ENCODE measurements around the gene HLA-DOA.

Gene HLA-DOA

GRCh38 chr6:33008944-33009861 lies at the start of gene HLA-DOA:
TSS of gene HLA-DOA (minus strand) at chr6:33009591.
- no peak for DNase-seq (ENCODE audit: low read depth in 4 of 4, low spot score in 1 of 4)

GRCh38 chr6:33057222-33058150 lies 48.1 kb upstream of the HLA-DOA start:
- DNase-seq (ENCODE audit: low read depth in 4 of 4, low spot score in 1 of 4): no peak

DNA sequence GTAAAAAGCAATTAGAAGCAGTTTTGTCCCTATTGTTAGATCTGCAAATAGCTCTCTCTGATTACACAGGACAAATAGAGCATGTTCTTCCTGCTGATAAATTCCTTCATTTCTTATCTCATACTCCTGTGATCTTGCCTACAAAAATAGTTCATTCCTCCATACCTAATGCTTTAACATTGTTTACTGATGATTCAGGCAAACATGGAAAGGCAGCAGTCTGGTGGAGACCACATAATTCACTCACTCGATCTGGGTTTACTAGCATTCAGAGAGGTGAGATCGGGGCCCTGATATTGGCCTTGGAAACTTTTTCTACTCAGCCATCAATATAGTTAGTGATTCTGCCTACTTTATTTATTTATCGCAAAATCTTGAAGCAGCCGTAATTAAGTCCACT lies 43.8 kb upstream of the HLA-DOA start:
- DNase-seq (ENCODE audit: low read depth in 4 of 4, low spot score in 1 of 4): no peak

GRCh38 chr6:33052627-33053026 lies 43.2 kb upstream of the HLA-DOA start:
- DNase-seq (ENCODE audit: low read depth in 4 of 4, low spot score in 1 of 4): no peak

DNA sequence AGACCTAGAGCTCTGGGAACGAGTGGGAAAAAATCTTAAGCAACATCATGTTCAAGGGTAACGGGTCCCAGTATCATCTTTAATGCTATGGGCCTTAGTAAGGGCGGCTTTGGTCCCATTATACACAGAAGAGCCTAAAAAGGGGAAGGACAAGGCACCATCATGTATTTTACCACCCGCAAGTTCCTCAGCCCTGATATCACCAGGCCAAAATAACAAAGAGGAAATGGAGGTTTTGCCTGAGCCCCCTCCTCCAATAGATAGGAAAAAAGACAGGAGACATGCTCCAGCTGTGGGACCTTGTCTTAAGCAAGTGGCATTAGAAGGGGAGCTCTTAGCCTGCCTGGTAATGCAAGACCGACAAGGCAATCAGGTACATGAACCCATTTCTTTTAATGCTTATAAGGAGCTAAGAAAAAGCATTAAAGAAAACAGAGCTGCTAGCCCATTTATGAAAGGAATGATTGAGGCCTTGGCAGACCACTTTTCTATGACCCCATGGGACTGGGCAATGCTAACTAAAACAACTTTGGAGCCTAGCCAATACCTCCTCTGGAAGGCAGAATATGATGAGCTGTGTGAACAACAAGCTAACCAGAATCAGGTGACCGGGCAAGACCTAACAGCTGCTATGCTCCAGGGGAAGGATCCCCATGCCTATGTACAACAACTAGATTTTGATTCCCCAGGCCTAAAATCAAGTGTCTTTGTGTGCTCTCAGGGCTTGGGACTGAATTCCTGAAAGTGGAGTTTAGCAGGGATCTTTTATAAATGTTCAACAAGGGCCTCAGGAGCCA lies 40.8 kb upstream of the HLA-DOA start:
- no peak for DNase-seq (ENCODE audit: low read depth in 4 of 4, low spot score in 1 of 4)

DNA sequence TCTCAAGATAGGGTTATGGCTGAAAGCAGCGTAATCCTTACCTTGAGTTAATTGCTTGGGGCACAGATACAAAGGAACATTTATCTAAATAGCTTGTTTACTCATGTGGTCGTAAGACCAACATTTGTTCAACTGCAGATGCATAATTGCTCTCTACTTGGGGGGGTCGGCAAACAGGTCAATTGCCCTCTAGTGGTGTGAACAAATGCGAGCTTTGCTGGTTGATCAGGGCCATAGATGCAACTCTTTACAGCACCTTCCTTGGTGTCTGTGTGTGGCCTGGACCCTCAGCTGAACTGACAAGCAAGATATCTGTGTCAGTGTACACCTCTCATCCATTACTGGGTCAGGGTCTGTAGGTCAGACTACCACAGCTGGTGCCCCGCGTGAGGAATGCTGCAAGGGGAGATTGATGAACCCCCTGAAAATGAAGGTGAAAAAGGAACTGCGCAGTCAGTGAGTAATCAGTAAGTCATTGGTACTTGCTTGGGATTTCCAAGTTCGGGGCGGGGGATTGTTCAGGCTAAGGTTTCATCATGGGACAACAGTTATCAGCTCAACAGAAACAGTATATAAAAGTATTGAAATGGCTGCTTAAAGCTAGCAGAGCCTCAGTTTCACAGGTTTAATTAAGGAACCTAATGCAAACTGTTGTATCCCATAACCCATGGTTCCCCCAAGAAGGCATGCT lies 40.1 kb upstream of the HLA-DOA start:
- no peak for DNase-seq (ENCODE audit: low read depth in 4 of 4, low spot score in 1 of 4)

GRCh38 chr6:33040157-33040556 lies 30.8 kb upstream of the HLA-DOA start:
- DNase-seq (ENCODE audit: low read depth in 4 of 4, low spot score in 1 of 4): no peak

- no peak for DNase-seq (ENCODE audit: low read depth in 4 of 4, low spot score in 1 of 4)
These were observed 27.1 kb upstream of the HLA-DOA start for GRCh38 chr6:33036535-33036934.

DNA sequence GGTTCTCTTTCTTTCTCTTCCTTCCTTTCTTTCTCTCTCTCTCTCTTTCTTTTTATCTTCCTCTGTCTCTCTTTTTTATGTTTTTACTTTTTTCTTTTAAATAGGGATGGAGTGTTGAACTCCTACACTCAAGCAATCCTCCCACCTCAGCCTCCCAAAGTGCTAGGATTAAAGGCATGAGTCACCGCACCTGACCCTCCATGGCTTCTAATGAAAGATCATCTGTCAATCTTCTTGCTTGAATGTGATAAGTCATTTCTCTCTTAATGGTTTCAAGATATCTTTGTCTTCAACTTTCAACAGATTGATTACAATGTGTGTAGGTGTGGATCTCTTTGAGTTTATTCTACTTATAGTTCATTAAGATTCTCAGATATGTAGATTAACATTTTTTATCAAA lies 25.2 kb upstream of the HLA-DOA start:
- no peak for DNase-seq (ENCODE audit: low read depth in 4 of 4, low spot score in 1 of 4)

DNA sequence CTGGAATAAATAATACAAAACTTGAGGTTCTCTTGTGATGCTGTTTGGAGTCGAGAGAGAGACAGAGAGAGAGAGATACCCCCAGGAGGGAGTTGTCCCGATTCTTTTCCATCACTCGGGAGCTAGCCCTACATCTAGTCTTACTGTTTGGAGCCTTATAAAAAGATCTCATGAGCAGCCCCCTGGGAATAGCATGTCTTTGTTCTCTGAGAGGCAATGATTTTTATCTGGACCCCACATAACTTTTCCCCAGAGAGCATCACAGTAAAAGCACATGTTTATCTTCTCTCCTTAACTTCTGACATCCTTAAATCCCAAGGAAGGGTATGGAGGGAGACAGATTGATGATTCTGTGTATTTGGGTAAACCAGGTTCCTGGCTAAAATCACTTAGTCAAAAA lies 20.9 kb upstream of the HLA-DOA start:
- DNase-seq (ENCODE audit: low read depth in 4 of 4, low spot score in 1 of 4): no peak

DNA sequence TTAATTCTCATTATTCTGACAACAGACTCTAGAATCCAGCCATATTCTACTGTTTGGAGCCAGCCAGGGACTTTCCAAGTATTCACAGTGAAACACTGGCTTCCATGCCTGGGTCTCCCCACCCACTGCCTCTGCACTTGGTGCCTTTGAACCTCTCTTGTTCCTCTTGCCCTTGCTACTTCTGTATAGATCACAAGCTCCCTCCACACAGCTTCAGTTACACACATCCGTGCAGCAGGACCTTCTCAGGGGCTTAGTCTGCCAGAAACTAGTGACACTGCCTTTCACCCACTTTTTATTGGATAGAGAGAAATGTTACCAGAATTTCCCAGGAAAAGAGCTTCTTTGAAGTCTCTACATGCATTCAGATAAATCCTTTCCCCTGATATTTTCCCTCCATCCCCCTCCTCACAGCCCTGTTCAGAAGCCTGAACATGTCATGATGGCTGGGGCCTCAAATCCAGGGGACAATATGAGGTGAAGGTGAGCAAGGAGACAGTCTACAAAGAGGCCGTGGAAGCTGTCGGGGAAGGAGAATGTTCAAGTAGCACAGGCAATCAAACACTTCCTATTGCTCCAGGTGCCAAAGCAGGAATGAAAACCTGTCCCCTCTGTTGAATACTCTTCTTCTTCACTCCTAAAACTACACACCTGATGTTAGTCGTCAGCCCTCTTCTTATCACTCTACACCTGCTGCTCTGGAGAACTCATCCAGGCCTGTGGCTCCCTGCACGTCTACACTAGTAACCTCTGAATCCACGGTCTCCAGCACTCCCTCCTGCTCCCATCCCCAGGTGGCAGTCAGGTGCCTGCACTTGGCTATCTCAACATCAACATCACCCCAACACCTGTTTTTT lies 20.2 kb upstream of the HLA-DOA start:
- no peak for DNase-seq (ENCODE audit: low read depth in 4 of 4, low spot score in 1 of 4)

- DNase-seq (ENCODE audit: low read depth in 4 of 4, low spot score in 1 of 4): no peak
These were observed 18.9 kb upstream of the HLA-DOA start for GRCh38 chr6:33028220-33028849.

DNA sequence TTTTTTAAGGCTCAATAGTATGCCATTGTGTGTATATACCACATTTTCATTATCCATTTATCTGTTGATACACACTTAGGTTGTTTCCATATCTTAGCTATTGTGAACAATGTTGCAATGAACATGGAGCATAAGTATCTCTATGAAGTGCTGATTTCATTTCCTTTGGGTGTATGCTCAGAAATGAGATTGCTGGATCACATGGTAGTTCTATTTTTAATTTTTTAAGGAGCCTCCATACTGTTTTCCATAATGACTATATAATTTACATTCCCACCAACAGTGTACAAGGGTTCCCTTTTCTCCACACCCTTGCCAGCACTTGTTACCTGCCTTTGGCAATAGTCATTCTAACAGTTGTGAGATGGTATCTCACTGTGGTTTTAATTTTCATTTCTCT lies 15.1 kb upstream of the HLA-DOA start:
- DNase-seq (ENCODE audit: low read depth in 4 of 4, low spot score in 1 of 4): no peak

DNA sequence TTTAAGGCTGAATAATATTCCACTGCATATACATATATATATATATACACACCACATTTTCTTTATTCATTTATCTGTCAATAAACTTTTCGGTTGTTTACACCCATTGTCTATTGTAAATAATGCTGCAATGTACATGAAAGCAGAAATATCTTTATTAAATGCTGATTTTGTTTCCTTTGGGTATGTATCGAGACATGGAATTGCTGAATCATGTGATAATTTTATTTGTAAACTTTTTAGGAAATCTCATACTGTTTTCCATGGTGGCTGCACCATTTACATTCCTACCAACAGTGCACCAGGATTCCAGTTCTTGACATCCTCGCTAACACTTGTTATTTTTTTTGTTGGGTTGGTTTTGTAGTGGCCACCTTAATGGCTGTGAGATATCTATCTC lies 14.1 kb upstream of the HLA-DOA start:
- no peak for DNase-seq (ENCODE audit: low read depth in 4 of 4, low spot score in 1 of 4)

- no peak for DNase-seq (ENCODE audit: low read depth in 4 of 4, low spot score in 1 of 4)
These were observed 12.5 kb upstream of the HLA-DOA start for GRCh38 chr6:33021917-33022316.

DNA sequence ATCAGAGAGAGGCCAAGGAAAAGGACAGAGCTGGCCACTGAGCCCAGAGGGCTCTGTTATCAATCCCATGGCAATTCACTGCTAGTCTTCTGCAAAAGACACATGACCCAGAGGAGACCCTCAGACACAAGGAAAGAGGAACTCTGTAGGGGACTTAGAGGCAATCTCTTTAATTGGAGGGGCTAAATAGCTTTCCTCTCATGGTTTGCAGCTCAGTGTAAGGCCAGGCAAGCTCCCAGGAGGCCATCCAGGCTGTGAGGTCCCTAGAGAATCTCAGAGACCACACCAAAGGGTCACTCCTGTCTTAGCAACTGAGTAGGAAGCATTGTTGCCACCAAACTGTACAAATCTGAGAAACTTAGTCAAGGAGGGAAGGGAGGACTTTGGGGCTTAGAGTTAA lies 10.0 kb upstream of the HLA-DOA start:
- DNase-seq (ENCODE audit: low read depth in 4 of 4, low spot score in 1 of 4): no peak

GRCh38 chr6:33018904-33019303 lies 9.5 kb upstream of the HLA-DOA start:
- DNase-seq (ENCODE audit: low read depth in 4 of 4, low spot score in 1 of 4): no peak

DNA sequence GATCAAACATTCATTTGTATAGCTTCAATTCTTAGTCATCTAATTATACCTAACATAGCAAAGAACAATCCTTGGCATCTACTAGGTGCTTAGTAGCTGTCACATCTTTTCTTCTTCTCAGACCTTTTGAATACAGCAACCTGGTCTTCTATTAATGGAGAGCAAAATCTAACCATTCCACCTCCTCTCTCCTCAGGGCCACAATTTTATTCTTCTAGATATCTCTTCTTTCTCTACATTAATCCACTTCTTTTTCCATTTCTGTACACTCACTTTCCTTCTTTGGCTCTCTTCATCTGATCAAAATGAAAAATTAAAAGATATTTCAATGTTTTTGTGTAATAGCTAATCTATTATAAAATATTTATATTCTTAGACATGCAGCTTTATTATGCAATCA lies 9.0 kb upstream of the HLA-DOA start:
- no peak for DNase-seq (ENCODE audit: low read depth in 4 of 4, low spot score in 1 of 4)

DNA sequence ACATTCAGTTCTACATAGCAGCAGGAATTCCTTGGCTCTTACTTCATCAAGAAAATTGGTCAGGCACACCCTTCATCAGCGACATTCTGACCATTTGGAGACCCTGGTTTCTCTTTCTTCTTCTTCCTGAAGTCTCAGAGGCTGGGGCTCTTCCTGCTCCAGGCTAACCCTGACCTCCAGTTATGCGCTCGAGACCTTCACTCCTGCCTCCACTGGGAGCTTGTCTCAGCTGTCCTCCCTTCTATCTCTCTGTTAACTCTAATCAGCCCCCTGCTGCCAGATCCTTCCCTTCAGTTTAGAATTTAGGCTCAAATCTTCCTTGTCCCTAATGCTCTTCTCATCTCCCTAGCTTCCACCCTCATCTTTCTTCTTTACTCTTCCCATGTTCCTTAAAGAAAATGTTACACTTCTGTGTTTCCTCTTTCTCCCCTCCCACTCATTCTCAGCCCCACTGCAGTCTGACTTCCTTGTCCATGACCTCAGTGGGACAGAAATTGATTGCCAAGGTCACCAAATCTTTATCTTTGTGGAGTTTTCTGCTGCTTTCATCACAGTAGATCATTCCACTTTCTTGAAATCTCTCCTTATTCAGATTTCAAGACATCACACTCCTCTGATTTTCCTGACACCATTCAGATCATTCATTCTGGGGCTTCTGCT lies 8.4 kb upstream of the HLA-DOA start:
- DNase-seq (ENCODE audit: low read depth in 4 of 4, low spot score in 1 of 4): no peak

All from stimulated activated CD4-positive, alpha-beta T cell treated with anti-CD3 and anti-CD28 coated beads, Interleukin-1b, Interleukin-23, amount 100 ng/mL, for 24 hours (primary cell).